Measurements from ENCODE around the gene RPS29.

- no peak for TF ChIP-seq POLR2A (IDR thresholded peaks at IDR 0.05)
- no peak for TF ChIP-seq CTCF (IDR thresholded peaks at IDR 0.05)
Measured at GRCh38 chr14:49622022-49622607, 35.9 kb upstream of the RPS29 start.
